HG03139 (cell line): ENCODE results near the gene ZNF512B.
"Not testable (repeated sequence)": the region's sequence is repeated elsewhere in the genome, so short reads cannot be mapped to it uniquely, and the experiment has no call there.

Experiments used
- ATAC-seq: cut with Tn5 transposase; IDR thresholded peaks from one replicate; pipeline ENCODE4 v1.9.1; 2021; ENCODE audit not compliant: unreplicated experiment

ZNF512B gene

DNA sequence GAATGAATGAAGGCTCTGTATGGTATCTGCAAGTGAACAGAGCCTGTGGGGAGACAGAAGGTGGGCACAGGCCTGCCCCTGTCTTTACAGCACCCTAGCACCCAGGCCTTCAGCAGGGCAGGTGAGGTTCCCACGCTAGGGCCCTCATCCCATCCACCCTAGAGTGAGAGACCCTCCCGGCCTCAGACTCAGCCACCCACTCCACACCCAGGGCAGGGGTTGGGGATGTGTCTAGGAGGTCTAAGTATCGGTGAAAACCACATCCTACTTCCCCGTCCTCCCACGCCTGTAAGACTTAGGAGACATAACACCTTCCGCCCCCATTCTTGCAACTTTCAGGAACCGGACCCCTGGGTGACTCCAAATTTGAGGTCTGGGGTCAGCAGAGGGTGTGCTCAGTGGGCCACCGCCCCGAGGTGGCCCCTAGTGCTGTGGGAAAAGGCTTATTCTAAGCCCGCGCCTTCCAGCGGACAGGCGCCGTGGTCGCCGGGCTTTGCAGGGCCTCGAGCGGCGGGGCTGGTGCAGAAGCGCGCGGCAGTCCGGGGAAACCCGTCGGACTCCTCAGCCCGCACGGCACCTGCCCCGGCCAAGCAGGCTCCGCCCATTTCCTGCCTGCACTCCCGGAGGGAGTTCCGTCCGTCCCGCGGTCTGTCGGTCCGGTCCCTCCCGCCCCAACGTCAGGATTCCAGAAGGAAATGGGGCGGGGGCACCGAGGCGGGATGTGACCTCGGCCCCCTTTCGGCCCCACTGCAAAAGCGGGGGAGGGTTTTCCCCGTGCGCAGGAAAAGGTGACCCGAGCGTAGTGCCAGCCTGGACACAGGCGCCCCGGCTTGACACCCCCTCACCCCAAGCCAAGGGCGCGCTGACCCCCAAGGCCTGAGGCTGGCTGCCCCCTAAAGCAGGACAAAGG, 8.8 kb upstream of the ZNF512B start:
- ATAC-seq: no peak

DNA sequence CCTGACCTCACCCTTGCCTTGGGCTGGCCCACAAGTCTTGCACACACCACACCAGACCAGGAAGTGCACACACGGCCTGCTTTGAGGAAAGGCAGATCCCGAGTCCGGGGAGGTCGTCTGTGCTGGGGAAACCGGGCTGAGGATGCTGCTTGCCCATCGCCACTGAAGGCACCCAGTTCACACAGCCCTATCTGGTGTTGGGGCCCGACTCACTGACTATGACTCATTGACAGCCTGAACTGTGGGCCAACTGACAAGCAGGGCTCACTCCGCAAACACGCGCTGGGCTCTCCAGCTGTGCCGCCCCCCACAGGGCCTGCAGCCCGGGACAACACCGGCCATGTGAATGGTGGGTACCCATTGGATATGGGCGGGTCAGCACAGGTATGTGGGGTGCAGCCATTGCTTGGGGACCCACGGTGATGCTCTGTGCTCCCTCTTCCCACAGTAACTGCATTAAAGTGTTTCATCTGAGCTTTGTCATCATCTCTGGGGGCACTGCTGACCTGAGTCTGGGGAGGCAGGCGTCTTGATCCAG, 8.1 kb upstream of the ZNF512B start:
- ATAC-seq: no peak

DNA sequence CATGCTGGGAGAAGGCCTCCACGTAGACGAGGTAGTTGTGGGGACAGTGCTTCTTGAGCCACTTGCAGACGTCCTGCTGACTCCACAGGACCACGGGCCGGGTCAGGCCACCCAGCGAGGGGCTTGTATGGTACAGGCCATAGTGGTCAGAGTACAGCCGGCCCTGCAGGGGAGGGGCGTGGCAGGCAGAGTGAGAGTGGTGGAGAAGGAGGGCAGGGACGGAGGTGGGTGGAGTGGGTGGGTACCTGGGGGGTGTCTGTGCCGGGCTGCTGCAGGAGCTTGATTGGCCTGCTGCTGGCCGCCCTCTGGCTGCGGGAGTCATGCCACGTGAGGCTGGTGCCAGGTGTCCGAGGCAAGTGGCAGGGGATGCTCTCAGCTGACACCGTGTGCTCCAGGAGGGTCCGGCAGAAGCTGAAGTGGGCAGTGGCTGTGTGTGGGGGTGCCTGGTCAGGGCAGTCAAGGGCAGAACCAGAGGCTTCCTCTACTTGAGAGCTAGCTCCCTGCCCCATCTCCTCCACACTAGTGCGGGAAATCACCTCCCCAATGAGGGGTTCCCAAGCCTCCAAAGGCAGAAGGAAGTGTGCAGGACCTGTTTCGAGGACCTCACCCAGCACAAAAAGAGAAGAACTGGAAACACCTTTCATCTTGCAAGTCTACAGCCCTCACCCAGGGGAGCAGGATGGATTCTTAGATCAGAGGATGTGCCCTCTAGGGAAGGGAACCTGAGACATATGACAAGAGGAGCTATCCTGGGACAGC, 7.4 kb upstream of the ZNF512B start:
- no peak for ATAC-seq

DNA sequence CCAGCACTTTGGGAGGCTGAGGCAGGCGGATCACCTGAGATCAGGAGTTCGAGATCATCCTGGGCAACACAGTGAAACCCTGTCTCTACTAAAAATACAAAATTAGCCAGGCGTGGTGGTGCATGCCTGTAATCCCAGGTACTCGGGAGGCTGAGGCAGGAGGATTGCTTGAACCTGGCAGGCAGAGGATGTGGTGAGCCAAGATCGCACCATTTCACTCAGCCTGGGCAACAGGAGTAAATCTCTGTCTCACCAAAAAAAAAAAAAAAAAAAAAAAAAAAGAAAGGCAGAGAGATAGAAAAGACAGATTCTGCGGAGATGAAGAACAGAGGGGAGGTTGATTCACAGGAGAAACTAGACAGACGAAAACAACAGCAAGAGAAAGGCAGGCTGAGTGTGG, 6.8 kb upstream of the ZNF512B start:
- not testable (repeated sequence) for ATAC-seq

DNA sequence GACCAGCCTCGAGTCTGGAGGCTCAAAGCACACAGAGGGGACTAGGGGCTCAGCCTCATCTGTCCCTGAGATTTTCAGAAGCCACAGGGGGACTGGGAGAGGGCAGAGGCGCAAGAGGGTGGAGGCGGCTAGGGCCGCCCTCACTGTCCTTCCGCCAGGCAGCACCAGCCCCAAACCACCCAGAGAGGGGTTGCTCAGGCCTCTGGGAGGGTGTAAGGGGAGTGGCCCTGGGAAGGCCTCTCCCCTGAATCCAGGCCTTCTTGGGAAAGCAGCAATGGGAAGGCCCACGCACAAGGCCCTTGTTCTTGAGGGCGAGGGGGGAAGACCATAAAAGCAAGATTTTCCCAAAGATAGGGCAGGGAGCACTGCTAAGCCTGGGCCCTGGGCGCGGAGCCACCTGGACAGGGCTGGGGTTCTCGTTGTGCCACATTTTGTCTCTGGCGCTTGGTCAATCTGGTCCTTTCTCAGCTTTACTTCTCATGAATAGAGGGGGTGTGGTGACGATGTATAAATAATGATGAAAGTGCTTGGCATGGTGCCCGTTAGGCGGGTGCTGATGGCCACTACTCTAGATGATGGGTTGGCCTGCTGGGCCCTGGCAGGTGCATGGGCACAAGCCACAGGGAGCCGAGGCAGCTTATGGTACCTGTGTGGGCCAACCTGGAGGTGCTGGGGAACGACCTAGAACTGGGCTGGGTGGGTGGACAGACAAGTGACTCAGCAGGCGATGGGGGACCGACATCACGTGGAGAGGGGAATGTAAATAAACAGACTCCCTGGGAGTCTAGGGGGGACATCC, 4.9 kb upstream of the ZNF512B start:
- ATAC-seq: no peak

DNA sequence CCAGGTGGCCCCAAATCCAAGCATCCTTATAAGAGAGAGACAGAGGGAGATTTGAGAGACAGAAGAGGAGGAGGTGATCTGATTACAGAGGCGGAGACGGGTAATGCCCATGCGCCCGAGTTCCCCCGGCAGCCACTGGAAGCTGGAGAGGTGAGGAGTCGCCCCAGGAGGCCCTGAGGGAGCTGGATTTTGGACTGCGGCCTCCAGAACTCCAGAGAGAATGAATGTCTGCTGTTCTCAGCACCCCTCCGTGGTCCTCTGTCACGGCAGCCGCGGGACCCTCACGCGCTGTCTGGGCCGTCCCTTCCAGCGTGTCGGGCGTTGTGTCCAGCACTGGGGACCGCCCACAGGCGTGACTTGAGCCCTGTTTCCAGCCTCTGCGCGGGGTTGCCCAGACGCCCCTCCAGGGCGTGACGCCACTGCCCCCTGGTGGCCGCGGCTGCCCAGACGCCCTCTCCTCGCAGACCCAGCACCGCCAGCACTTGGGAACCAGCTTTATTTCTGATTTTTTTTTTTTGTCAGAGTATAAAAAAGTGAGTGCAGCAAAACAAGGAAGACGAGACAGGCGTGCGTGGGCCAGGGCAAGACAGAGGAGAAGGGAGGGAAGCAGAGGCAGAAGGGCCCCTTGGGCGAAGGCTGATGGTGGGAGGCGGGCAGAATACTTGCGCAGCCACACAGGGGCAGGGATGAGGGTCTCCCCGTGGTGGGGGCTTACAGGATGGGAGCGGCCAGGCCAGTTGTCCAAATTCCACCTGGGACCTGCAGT, 4.1 kb upstream of the ZNF512B start:
- no peak for ATAC-seq

DNA sequence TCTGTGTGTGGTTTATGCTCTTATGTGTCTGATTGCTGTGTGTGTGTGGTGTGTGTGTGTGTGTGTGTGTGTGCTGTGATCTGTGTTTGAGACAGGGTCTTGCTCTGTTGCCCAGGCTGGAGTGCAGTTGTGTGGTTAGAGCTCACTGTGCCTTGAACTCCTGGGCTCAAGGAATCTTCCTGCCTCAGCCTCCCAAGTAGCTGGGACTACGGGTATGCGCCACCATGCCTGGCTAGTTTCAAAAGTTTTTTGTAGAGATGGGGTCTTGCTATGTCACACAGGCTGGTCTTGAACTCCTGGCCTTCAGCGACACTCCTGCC, 3.4 kb upstream of the ZNF512B start:
- no peak for ATAC-seq

DNA sequence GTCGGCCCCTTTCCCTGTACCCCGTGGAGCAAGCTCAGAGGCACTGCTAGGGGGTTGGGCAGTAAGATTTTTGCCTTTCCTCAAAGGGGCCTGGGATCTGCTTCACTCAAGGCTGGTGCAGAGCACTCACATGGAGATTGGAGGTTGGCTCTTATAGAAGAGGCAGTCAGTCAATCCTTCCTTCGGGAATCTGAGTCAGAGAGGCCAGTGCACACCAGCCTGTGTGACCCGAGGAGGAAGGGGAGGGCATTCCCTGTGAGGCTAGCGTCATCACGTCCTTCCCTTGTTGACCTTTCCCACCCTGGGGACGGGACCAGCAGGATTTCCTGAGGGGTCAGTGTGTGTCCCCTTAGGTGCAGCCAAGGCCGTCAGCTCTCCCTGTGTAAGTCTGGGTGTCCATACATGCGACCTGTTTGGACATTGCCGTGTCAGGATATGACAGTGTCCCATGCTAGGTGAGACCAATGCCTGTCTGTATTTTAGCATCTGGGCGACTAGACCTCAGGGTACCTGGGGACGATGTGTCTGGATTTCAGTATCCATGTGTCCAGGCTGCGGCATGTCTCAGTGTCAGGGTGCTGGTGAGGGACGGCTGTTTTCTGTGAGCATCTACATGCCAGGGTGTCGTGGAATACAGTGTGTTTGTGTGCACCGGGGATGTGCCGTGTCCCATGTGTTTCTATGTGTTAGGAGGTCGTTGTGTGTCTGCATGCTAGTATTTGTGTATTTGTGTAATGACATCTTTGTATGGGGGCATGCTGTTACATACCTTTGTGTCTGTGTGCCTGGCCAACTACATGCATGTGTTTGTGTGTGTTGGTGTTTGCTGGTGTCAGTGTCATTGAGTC, 2.8 kb upstream of the ZNF512B start:
- no peak for ATAC-seq

DNA sequence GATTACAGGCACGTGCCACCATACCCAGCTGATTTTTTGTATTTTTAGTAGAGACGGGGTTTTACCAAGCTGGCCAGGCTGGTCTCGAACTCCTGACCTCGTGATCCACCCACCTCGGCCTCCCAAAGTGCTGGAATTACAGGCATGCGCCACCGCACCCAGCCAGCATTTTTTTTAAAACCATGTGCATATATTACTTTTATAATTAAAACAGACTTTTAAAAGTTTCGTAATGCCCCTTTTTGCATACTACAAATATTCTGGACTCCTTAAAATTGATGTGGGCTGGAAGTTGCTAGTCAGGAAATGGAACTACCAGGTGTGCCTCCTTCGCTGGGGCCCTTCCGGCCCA, 2.2 kb upstream of the ZNF512B start:
- not testable (repeated sequence) for ATAC-seq

DNA sequence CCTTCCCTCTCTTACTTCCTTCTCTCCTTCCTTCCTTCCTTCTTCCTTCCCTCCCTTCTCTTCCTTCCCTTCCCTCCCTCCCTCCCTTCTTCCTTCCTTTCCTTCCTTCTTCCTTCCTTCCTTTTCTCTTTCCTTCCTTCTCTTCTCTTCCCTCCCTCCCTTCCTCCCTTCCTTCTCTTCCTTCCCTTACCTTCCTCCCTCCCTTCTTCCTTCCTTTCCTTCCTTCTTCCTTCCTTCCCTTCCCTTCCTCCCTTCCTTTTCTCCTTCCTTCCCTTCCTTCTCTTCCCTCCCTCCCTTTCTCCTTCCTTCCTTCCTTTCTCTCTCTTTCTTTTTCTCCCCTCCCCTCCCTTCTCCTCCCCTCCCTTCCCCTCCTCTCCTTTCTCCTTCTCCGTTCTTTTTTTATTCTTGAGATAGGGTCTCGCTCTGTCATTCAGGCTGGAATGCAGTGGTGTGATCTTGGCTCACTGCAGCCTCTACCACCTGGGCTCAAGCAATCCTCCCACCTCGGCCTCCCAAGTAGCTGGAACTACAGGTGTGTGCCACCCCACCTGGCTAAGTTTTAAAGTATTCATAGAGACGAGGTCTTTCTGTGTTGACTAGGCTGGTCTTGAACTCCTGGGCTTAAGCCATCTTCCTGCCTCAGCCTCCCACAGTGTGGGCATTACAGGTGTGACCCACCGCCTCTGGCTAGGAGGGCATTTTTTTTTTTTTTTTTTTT, 1.1 kb upstream of the ZNF512B start:
- ATAC-seq: no peak

DNA sequence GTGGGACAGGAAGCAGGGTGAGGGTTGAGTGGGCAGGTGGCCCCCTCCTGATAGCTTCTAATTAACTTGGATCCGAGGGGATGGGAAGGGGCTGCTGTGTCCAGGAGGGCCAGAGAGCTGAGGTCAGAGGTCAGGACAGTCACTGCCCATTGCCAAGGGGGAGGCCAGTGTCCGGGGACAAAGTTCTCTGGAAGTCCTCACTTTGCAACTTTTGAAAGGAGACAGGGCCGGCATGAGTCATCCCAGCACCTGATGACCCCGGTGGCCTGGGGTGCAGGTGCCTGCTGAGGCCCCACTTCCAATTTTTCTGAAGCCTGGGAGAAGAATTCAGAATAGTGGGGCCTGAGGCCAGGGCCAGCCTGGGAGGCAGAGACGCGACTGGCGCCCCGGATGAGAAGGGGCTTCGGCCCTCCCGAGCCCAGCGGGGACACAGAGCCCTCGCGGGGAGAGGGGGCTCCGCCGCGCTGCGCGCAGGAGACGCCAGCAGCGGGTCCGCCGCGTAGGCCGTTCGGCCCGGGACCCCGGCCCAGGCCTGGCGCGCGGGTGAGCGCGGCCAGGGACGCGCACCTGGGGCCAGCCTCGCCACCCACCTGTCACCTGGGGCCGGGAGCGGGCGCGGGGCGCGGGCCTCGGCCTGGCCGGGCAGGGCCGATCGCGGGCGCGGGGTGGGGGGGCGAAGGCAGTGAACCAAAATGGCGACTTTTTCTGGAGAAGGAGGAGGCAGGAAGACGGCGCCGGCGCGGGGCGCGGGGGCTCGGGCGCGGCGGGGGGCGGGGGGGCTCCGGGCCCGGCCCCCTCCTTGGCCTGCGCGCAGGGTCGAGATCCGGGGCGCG, 586 bp downstream of the ZNF512B start:
- ATAC-seq: no peak

DNA sequence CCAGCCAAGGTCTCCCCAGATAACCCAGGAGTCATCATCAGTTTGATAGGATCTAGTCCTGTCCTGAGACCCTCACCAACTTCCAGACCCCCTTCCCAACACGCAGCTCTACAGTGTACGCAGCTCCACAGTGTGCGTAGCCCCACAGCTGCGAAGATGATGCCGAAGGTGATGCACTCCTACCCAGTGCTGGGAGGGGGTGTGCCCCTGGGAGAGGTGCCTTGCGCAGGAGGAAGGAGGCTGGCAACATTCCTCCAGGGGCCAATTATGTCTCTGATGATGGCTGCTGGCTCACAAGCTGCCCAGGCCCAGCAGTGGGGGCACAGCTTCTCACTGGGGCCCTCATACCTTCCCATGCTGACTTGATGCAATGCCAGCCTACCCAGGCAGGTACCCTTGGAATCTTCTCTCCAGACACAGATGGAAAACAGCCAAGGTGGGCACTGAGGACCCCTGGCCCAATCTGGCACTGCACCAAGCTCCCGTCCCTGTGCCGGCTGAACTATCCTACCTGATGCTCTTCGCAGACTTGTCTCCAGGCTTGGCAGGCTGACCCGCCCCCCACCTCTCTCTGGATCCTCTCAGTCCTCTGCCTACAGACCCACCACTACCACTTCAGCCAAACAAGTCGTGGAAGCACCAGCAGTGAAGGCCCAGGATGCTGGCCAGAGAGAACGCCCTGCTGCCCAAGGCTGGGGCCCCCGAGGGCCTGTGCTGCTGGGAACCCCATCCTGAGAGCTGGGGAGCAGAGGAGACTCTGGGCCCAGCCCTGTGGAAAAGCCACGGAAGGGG, 1.4 kb downstream of the ZNF512B start:
- no peak for ATAC-seq

DNA sequence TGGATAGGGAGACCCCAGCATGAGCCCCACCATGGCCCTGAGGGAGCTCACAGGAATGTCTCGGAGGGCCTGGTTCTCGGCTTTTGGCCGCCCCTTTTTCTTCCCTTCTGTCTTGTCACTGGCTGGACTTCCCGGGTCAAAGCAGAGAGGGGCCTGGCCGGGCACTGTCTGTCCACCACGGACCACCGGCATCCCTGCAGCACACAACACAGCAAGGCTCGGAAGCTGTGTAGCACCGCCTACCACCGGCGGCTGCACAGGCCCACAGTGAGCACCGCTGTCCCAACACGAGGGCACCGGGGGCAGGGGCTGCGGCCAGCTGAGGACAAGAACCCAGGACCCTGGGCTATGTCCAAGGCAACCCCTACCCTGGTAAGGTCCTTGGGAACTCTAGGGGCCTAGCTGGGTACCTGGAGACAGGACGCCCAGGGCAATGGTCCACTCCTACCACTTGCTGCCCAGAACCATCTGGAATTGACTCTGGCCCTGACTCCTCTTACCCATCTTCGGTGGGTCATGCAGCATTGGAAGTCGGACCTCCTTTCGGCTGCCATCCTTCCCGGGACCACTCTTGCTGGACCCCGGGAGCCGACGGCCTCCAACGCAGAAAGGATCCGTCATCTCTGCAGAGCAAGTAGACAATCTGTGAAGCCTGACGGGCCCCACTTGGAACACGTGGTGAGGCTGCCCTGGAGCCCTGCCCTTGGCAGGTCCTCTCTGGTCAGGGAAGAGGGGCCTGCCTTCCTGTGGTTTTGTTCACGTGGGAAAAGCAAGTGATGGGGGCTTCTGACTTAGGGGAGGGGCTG, 2.2 kb downstream of the ZNF512B start:
- ATAC-seq: no peak

DNA sequence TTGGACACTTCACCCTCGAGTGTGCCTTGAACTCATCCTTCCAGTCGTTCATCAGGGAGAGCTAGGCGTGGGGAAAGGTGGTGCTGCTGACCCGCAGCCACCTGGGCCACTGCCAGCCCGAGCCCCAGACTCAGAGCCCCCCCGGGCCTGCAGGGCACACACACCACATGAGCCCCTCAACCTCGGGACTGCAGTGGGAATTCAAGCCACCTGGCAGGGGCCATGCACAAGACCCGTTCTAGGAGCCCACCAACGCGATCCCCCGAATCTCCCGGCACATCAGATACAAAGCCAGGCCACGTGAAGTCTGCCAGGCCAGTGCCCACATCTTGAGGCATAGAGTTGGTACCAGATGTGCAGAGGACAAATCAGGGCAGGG, 2.8 kb downstream of the ZNF512B start:
- no peak for ATAC-seq

DNA sequence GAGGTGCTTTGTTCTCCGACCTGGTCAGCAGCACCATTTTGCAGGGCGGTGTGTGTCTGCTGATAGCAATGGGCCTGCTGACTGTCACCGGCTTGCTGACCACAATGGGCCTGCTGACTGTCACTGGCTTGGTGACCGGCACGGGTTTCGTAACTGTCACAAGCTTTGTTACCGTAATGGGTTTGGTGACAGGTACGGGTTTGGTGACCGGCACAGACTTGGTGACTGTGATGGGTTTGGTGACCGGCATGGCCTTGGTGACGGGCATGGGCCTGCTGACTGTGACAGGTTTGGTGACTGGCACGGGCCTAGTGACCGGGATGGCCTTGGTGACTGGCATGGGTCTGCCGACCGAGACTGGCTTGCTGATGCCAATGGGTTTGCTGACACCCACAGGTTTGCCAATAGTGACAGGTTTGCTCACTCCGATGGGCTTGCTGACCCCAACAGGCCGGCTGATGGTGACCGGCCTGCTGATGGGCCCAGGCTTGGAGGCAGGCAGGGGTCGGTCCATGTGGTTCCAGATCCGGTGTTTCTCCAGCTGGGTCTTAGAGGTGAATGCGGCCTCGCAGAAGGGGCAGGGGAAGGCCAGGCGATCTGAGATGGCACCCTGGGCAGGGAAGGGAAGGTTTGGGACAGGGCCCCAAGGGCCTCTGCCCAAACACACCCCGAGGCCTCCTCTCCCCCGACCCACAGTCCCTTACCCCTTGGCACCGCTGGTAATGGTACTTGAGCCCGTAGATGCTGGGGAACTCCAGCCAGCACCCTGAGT, 3.4 kb downstream of the ZNF512B start:
- ATAC-seq: no peak

DNA sequence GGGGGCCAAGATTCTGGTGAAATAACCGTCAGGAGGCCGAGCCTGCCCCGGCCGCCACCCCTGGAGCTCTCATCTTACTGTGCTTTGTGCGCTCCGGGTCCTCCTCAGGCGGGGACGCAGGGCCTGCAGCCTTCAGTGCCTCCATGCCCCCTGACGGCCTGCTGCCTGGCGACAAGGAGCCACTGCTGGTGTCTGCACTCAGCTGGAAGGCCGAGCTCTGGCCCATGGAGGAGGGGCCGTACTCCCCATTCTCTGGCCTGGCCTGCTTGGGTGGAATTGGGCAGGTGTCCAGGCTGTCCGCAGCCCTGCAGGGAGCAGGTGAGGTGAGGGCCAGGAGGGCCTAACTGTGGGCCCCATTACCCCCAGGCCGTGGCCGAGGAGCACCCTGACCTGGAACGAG, 5.3 kb downstream of the ZNF512B start:
- ATAC-seq: no peak
